GM18861 (cell line): Measurements from ENCODE around the gene MLC1.

Experiments
- ATAC-seq: cut with Tn5 transposase; IDR thresholded peaks from one replicate; pipeline ENCODE4 v1.9.1; 2021; ENCODE audit not compliant: unreplicated experiment

The MLC1 gene

DNA sequence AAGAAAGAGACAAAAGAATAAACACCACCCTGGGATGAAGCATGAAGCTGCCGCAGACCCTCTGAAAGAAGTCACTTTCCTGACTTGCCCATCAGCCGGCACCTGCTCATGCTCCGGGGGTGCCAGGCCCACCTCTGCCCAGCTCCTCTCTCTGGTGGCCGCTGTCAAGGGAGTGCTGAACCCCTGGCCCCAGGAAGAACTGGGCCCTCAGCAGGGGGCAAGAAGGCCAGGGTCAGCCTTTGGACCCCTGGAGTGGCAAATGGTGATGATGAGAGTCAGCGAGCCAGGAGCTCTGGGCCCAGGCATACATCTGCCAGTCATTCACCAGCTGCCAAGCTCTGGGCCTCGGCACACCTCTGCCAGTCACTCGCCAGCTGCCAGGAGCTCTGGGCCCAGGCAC lies 44.5 kb downstream of the MLC1 start:
- no peak for ATAC-seq

DNA sequence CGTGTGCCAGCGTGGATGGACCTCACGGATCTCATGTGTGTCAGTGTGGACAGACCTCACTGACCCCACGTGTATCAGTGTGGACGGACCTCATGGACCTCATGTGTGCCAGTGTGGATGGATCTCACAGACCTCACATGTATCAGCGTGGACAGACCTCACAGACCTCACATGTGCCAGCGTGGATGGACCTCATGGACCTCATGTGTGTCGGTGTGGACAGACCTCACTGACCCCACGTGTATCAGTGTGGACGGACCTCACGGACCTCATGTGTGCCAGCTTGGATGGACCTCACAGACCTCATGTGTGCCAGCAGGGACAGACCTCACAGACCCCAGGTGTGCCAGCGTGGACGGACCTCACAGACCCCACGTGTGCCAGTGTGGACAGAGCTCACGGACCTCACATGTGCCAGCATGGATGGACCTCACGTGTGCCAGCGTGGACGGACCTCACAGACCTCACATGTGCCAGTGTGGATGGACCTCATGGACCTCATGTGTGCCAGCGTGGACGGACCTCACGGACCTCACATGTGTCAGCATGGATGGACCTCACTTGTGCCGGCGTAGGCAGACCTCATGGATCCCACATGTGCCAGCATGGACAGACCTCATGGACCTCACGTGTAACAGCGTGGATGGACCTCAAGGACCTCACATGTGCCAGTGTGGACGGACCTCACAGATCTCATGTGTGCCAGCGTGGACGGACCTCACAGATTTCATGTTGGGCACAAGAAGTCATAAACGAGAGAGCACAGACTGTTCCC lies 45.4 kb downstream of the MLC1 start:
- no peak for ATAC-seq

DNA sequence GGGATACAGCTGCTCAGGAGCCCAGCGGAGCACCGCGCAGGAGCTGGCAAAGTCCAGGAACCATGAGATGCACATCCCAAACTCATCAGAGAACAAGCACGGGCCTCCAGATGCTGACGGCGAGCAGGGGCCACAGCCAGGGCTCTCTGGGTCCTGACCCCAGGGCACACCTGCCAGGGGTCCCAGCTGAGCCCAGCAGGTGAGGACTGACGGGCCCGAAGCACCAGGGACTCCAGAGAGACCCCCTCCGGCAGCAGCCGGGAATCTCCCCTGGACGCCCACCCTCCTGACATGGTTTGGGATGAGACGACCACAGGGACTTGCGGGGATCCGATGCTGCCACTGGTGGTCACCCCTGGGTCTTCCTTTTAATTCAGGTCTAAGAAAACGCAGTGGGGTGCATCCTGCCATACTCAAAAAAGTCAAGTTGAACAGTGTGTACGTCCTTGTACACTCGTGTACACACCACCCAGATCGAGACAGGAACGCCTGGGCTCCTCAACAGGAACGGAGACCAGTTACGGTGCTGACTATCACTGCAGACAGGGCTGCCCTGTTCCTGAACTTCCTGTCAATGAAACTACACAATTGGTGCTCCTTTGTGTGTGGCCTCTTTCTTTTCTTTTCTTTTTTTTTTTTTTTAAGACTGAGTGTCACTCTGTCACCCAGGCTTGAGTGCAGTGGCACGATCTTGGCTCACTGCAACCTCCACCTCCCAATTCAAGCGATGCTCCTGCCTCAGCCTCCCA lies 49.1 kb downstream of the MLC1 start:
- no peak for ATAC-seq

DNA sequence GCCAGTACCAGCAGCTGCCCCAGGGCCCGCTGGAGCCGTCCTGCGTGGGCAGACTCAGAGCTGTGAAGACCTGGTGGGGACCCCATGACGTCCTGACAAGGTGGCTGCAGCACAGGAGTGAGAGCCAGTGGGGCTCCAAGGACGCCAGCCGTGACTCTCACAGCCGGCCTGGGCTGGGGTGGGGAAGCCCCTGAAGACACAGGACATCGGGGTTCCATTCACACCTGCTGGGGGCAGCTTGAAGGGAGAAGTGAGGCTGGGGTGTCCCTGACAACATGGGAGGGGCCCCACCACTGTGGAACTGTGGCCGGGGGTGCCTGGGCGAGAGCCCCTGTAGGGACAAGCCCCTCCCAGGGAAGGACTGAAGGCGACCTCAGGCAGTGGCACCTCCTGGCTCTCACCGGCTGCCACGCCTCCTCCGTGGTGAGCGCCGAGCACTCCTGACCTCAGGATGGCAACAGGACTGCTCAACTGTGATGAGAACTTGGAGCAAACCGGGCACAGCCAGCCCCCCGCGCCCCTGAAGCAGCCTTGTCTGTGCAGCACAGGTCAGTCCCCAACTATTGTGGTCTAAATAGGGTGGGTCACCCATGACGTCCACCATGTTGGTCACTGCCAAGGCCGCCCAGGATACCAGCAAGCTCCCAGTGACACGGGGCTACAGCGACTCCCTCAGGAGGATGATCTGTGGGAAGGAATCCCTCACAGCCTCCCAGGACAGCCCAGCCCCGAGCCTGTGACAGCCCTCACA lies 49.9 kb downstream of the MLC1 start:
- no peak for ATAC-seq

DNA sequence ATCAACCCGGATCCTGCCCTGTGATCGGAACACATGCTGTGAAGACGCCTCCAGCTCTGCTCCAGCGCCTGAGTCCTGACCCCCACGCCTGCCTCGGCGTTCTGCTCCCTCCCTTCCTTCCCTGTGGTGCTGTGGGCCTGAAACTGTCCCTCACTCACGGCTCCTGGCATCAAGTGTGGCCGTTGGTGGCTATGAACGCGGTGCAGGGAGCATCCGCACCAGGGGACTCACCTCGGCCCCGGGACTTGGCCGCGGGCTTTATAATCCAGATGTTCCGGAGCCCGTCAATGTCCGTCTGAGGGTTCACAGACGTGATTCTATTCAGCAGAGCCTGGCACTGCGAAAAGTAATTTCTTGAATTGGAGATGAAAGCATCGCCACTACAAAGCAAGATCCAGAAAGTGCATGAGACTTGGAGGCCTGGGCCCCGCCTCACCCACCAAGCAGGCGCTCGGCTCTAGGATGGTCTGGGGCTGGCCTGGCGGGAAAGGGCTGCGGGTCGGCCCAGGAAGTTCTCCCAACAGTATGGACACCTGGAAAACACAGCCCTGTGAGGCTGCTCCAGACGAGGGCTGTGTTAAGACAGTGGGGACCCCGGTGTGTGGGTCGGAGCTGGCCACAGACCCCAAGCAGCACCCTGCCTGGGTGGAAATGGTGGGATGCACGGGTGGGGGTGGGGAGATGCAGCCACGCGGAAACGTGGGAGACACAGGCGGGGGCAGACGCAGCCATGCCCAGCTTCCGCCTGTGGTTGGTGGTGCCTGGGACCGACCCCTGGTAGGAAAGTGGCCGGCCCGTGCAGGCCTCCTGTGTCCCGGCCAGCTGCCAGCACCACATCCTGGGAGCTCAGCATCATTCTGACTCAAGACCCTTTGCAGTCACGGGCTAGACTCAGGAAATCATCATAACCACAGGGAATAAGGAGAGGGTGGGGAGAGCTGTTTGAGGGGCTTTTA lies 50.8 kb downstream of the MLC1 start:
- ATAC-seq = no peak

DNA sequence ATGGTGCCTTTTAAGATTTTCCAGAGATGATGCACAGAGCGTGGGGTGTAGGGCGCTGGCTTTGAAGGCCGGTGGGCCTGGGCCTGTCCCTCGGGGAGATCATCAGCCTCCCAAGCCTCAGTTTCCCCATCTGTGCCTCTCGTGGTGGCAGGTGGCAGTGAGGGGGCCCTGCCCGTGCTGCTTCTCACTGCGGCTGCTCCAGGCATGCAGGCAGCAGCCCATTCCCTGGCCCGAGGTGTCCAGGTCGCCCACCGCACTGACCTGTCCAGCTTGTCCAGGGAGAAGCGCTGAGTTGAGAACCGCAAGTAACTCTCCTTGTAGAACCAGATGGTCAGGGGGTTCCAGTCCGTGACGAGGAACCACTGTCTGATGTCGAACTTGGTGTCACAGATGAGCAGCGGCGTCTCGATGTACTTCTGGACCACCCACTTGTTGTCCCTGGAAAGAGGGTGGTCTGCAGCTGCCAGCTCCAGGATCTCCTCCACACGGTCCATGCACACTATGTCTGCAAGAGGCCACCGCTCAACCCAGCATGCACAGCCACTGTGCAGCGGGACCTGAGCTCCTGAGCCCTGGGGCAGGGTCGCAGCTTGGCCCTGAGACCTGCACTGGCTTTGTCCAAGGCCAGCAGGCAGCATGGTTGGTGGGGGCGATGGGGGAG lies 52.2 kb downstream of the MLC1 start:
- no peak for ATAC-seq

DNA sequence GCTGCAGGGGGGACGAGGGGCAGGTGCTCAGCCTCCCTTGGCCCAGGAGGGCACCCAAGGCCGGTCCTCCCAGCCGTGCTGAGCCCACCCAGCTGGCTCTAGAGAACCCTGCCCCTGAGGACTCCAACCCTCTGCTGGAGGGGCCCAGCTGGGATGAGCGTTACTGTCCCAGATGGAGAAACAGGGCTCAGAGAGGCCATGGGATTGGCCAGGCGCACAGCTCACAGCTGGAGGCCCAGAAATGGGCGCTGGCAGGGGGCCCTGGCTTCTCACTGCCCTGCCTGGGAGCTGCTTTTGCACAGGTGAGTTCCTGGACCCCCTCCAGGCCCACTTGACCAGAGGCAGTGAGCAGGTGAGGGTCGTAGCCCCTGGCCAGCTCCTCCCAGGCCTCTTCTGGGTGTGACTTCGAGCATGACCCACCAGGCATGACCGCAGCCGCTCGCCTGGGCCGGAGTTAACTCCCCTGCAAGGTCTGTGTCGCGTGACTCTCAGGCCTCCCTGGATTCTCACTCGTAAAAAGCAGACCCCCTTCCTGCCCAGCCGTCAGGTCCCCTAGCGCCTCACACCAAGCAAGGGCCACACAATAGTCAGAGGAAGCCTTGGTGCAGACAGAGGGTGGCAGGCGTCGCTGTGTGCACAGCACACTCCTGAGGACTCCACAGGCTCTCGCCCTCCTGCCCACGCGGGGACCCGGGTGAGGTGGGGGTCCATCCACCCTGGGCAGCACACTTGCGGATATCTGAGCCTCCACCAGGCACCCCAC lies 52.9 kb downstream of the MLC1 start:
- no peak for ATAC-seq

DNA sequence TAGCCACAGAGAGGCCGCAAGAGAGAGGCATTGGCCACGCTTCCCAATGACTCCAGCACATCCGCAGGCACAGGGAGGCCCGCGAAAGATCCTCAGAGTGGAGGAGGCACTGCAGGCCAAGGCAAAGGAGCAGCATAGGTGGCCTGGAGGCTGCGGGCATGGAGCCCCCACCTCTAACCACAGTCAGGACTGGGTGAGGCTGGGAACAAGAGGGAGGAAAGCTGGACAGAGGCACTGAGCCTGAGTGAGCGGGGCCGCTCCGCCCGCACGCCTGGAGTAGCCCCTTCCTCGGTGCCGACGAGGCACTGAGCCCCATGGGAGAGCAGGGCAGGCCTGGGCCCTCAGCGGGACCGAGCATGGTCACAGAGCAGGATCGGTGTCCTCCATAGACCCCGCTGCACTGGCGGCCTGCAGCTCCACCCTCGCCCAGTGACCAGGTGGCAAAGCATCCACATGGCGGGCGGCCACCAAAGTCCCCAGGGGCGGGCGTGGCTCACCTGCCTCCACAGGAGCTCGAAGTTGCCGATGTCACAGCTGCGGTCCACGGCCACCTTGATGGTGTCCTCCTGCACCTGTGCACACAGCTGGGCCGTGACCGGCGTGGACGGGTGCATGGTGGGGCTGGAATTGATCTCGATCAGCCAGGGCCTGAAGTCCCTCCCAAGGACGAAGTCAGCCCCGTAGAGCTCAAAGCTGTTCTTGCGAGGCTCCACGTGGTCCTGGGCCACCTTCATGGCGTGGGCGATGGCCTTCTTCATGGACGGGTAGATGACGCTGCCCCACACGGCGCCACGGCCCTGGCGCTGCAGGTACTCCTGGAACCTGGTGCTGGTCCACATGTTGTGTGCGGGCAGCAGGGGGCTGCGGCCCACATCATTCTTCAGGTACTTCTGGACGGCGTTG lies 53.8 kb downstream of the MLC1 start:
- no peak for ATAC-seq

DNA sequence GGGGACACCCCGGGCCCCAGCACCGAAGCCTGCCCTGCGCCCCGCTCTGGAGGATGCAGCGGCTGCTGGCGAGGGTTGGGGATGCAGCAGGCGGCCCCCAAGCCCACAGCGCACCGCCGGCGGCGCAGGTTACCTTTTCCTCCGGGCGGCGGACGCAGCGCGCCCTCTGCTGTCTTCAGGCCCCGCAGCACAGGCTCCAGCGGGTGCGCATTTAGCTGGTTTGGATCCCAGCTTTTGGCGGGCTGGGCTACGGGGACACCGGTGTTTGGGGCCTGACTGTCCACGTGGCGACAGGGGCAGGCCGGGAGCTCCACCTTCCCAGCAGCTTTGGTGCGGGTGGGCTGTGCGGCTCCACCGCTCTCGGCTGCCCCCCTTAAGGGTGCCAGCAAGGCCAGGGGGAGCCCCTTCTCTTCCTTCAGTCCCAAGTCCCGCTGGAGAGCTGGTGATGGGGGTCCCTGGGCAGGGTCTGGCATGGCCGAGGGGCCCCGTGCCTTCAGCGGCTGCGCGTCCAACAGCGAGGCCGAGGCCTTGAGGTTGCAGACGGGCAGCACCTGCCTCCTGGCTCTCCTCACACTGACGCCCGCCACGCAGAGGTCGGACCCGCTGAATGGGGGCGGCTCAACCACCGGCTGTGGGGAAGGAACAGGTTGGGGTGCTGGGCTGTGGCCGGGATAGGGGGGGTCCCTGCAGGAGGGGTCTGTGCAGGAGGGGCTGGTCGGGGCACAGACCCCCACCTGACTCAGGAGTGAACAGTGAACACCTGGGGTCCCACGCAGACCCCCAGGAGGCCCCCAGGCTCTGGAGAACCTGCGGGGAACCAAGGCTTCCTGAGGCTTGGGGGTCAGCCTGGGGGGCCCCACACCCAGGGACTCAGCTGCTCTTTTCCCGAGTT lies 54.7 kb downstream of the MLC1 start:
- no peak for ATAC-seq

DNA sequence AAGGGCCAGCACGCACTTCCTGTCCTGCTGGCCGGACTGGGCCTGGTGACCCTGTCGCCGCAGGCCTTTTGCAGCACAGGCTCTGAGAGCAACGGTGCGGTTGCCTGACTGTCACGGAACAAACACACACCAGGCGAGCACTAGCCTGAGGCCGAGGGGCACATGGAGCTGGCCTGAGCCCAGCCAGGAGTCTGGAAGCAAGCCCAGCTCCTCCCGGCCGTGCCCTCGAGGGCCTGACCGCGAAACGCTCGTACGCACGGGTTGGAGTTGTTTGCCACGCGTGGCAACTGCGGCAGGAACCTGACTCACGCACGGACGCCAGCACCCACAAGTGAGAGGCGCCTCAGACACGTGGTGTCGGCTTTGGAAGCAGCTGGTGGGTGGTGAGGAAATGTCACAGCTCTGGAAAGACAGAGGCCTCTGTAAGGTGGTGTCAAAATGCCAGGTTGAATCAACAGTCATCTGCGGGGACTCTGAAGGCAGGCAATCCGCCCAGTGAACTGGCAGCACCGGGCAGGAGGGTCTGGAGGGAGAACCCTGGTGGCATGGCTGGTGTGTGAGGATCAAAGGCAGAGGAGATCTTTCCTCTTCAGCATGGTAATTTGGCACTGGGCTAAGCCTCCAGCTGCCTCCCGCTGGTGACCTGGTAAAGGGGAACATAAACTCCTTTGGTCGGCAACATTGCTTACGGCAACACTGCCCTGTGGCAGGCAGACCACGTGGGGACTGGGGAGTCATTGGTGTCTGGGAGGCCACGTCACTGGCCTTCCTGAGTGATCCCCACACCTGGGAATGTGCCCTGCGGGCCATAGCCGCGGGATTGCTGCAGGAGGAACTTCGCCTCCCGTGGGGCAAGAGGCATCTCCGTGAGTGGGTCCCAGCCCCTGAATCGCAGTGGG lies 57.3 kb downstream of the MLC1 start:
- no peak for ATAC-seq

DNA sequence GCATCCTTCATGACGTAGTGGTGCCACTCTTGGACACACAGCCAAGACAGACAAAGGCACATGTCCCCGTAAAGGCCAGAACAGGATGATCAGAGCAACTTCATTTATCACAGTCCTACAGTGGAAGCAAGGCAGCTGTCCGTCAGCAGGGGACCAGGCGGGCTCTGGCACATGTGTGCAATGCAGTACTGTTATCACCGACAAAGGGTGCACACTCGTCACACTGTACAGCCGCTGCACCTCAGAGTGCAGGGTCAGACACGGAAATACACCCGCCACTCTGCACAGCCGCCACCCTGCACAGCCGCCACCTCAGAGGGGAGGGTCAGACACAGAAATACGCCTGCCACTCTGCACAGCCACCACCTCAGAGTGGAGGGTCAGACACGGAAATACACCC lies 59.2 kb downstream of the MLC1 start:
- ATAC-seq = no peak

DNA sequence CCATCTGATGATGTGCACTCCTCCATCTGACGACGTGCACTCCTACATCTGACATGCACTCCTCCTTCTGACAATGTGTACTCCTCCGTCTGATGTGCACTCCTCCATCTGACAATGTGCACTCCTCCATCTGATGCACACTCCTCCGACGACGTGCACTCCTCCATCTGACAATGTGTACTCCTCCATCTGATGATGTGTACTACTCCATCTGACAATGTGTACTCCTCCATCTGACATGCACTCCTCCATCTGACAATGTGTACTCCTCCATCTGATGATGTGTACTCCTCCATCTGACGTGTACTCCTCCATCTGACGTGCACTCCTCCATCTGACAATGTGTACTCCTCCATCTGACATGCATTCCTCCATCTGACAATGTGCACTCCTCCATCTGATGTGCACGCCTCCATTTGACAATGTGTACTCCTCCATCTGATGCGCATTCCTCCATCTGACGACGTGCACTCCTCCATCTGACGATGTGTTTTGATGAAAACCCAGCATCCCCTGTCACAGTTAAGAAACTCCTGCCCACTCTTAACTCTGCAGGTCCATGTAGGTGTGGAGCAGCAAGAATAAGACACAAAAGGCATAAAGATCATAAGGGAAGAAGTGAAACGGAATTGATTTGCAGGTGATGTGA lies 62.9 kb downstream of the MLC1 start:
- no peak for ATAC-seq

DNA sequence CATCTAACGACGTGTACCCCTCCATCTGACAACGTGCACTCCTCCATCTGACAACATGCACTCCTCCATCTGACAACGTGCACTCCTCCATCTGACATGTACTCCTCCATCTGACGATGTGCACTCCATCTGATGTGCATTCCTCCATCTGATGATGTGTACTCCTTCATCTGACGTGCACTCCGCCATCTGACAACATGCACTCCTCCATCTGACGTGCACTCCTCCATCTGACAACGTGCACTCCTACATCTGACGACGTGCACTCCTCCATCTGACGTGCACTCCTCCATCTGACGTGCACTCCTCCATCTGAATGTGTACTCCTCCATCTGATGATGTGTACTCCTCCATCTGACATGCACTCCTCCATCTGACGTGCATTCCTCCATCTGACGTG lies 64.6 kb downstream of the MLC1 start:
- ATAC-seq = no peak

DNA sequence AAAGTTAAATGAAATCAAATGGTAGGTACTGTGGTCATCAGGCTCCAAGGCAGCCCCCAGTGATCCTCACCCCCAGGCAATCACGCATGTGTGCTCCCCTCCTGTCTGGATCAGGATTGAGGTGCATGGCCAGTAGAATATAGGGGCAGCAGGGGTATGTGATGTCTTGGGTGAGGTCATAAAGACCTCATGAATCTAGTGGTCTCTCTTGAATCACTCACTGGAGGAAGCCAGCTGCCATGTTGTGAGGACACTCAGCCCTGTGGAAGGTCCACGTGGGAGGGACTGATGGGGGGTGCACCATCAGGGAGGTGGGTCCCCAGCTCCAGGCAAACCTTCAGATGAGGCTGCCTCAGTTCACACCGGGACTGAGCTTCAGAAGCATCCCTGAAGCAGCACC lies 65.9 kb downstream of the MLC1 start:
- no peak for ATAC-seq

DNA sequence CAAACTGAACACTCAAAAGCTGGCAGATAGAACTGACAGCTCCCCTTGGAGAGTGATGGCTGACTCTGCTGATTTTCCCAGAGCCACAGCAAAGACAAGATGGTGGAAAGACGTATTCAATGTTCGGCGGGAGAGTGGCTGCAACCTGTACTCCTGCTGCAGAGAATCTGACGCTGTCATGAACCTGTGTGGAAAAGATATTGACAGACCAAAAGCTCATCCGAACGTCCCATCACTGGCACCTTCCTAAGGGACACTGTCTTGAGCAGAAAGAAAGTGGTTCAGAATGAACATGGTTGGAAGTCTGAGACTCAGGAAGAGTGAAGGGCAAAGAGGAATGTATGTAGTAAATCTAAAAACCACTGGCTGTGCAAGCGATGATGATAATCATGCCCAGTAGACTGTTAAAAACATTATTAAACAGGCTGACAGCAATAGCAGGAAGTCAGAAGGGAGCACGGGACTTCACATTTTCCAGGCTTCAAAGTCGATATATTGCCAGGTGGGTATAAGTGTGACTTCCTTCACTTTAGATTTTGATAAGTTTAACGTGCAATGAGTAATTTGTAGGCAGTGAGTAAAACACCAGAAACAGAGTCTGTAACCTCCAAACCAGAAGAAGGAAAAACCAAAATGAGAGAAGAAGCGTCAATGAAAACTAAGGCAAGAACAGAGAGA lies 66.5 kb downstream of the MLC1 start:
- no peak for ATAC-seq
